Subcutaneous adipose tissue (tissue), 4 donors: Measurements from ENCODE around the gene DNAJC9. TPM values are rescaled to one million over a fixed set of nuclear protein-coding genes. Genes with fewer than 3 reads are reported as not detected.

ENCODE experiments used
- total RNA-seq, 4 donors: library from RNA; depleted of rRNA; stranded (reverse); fragments of >200 nt; gene quantifications; one replicate each; pipeline ENCODE4 v1.1.0, GENCODE V29; 2016
- TF ChIP-seq, protein P1 (sequence below): fragments of 450-650 bp; IDR thresholded peaks from one replicate; pipeline ENCODE4 v1.5.1; 2016; ENCODE audit warnings: low read depth, mild to moderate bottlenecking, control low read depth, antibody characterized with exemption, moderate library complexity

Gene DNAJC9
- total RNA-seq, 4 donors from 2014 or later: 11.7 to 16.3 (median 14.3) TPM

DNA sequence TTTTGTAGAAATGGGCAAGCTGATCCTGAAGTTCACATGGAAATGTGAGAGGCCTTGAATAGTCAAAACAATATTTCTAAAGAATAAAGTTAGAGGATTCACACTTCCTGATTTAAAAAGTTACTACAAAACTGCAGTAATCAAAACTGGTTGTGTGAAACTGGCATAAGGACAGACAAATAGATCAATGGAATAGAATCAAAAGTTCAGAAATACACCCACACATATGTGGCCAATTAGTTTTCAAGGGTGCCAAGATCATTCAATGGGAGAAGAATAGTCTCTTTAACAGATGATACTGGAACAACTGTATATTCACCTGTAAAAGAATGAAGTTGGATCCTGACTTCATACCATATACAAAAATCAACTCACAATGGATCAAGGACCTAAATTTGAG lies 27.7 kb downstream of the DNAJC9 start:
- TF ChIP-seq, protein P1, sequence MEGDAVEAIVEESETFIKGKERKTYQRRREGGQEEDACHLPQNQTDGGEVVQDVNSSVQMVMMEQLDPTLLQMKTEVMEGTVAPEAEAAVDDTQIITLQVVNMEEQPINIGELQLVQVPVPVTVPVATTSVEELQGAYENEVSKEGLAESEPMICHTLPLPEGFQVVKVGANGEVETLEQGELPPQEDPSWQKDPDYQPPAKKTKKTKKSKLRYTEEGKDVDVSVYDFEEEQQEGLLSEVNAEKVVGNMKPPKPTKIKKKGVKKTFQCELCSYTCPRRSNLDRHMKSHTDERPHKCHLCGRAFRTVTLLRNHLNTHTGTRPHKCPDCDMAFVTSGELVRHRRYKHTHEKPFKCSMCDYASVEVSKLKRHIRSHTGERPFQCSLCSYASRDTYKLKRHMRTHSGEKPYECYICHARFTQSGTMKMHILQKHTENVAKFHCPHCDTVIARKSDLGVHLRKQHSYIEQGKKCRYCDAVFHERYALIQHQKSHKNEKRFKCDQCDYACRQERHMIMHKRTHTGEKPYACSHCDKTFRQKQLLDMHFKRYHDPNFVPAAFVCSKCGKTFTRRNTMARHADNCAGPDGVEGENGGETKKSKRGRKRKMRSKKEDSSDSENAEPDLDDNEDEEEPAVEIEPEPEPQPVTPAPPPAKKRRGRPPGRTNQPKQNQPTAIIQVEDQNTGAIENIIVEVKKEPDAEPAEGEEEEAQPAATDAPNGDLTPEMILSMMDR: no peak

DNA sequence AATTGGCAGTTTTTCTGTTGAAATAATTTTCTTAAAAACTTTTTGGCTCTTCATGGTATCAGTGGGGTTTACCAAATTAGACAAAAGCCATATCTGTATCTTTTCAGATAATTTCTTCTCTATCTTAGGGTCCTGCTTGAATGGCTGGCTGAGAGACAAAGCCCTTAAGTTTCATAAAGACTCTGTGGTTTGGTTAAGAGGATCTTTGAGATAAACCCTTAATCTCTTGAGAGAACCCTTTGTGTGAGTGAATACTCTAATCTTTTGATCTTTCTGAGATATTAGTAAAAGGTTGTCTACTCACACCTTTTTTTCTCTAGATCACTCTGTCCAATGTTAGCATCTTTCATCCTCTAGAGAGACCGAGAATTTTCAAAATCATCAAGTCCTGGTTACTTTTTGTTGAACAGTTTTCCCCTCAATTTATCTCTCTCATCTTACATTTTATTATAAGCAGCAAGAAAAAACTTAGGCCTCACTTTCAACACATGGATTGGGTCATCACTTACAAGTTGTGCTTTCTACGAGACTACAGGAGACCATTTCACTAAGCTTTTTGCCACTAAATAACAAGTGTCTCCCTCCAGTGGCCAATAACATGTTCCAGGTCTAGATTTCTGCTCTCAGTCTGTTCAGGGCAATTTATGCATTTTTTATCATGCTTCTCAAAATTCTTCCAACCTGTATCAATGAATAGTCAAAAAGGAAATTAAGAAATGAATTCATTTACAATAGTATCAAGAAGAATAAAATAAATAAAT lies 28.4 kb downstream of the DNAJC9 start:
- TF ChIP-seq, protein P1: no peak

DNA sequence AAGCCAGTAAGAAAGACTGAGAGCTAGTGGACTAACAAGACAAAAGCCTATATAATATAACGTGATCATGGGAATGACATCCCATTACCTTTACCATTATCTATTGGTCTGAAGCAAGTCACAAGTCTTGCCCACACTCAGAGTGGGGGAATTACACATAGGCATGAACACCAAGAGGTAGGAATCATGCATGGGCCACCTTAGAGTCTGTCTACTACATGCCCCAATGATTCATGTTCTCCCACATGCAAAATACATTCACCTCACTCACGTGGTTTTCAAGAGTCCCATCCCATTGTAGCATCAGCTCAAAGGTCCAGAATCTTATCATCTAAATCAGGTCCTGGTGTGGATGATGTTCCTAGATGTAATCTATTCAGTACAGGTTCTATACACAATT lies 29.4 kb downstream of the DNAJC9 start:
- TF ChIP-seq, protein P1: no peak

DNA sequence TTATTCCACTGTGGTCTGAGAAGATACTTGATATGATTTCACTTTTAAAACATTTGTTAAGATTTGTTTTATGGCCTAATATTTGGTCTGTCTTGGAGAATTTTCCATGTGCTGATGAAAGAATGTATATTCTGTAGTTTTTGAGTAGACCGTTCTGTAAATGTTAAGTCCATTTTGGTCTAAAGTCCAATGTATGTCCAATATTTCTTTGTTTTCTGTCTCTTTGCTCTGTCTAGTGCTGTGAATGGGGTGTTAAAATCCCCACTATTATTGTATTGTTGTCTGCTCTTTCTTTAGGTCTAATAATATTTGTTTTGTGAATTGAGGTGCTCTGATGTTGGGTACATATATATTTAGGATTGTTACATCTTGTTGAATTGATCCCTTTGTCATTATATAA lies 31.3 kb downstream of the DNAJC9 start:
- TF ChIP-seq, protein P1: no peak

DNA sequence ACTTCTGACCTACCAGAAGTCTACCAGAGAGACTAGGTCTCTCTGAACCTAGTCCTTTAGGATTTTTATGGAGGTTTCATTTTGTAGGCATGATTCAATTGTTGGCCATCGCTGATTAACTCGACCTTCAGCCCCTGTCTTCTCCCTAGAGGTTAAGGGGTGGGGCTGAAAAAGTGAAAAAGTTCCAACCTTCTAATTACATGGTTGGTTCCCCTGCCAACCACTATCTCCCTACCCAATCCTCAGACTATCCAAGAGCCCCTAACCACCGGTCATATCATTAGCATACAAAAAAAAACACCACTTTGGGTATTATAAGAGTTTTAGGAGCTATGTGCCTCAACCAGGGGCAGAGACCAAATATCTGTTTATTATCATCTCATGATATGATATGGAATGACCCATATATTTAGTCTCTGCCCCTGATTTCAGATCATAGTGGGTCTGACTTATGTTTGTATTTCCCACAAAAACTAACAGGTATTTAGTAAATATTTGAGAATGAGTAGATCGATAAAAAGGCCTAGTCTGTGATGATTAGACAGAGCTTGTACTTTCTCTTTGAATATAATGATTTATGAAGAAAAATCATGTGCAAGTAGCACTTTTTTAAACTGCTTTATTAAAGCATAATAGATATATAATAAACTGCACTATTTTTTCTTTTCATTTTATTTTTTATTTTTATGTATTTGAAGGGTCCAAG lies 35.8 kb downstream of the DNAJC9 start:
- TF ChIP-seq, protein P1: no peak

DNA sequence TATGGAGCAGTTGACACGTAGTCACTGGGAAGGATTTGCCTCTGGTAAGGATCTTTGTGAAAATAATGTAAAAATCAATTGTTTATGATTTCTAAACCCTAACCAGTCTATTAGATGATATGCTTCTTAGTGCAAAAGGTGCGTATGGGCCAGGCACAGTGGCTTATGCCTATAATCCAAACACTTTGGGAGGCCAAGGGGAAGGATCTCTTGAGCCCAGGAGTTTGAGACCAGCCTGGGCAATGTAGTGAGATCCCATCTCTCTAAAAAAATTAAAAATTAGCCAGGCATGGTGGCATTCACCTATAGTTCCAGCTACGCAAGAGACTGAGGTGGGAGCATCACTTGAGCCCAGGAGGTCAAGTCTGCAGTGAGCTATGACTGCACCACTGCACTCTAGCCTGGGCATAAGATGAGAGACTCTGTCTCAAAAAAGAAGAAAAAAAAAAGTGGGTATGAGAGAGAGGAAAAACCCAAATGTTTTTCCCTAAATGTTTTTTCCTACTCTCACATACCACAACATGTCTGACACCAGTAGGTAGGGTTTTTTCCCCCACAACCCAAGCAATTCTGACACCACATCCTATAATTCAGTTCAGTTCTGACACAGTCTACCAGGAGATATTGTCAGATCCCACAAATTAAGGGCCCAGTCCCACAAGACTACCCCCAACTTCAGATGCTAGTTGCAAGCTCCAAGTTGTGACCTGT lies 36.5 kb downstream of the DNAJC9 start:
- TF ChIP-seq, protein P1: no peak

DNA sequence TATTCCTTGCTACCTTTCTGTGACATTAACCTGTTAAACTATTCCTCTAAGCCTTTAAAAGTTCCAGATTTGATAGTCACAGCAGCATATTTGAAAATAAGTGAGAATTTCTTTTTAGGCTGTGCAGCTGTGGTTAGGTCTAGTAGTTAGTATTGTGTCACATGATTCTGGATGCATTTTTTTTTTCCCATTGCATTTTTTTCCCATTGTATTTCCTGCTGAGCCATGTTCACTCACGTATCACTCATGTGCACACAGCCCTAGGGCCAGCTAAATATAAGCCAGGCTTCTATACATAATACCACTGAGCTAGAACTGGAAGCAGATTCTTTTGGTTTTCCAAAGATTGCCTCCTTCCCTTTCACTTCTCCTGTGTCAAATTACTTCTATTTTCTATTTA lies 37.4 kb downstream of the DNAJC9 start:
- TF ChIP-seq, protein P1: no peak
